Astrocyte of the spinal cord (primary cell): ENCODE results near the gene FOXO1.

Source experiments
- DNase-seq: peaks from one replicate; pipeline ENCODE4 v3.0.0; 2011; ENCODE audit warnings: low read depth, low spot score
- H3K4me3 ChIP-seq: 2 replicates; pipeline ENCODE4 v1.5.1; 2011; ENCODE audit warnings: low read depth, mild to moderate bottlenecking, low read length, moderate library complexity
- CTCF ChIP-seq: IDR thresholded peaks from 2 replicates; pipeline ENCODE4 v1.5.1; 2012; ENCODE audit warnings: low read depth, mild to moderate bottlenecking, low read length, inconsistent platforms
- in situ Hi-C: cut with HindIII; loops from 2 replicates; pipeline ENCODE4 v1.10.0; 2017; ENCODE audit warnings: low sequenced_read_pairs

Gene FOXO1

GRCh38 chr13:40564342-40565001 is 102.0 kb downstream of the FOXO1 start:
- in situ Hi-C loops = no loop called here
- TF ChIP-seq CTCF = peak; percentile 17
- no peak for DNase-seq
- H3K4me3 ChIP-seq = no peak overlapping the region

GRCh38 chr13:40563350-40564125 is 102.9 kb downstream of the FOXO1 start:
- H3K4me3 ChIP-seq = no peak overlapping the region
- in situ Hi-C loops = no loop called here
- no peak for TF ChIP-seq CTCF
- no peak for DNase-seq

DNA sequence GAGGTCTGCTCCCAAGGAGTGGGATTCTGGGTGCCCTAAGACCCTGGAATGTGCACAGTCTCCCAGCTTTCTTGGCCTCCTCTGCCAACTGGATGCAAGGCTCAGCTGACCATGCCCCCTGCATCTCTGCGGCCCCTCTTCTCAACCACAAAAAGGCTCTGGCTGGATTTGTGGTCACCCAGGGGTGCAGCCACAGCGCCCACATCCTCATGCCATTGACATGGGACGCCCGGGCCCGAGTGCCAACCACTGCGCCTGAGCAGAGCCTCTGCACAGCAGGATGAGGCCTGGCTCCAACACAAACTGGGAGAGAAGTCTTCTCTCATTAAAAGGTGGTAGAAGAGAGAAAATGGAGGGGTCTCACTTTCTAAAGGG is 103.5 kb downstream of the FOXO1 start:
- in situ Hi-C loops = no loop called here
- H3K4me3 ChIP-seq = no peak overlapping the region
- no peak for TF ChIP-seq CTCF
- peak; percentile 34 for DNase-seq

DNA sequence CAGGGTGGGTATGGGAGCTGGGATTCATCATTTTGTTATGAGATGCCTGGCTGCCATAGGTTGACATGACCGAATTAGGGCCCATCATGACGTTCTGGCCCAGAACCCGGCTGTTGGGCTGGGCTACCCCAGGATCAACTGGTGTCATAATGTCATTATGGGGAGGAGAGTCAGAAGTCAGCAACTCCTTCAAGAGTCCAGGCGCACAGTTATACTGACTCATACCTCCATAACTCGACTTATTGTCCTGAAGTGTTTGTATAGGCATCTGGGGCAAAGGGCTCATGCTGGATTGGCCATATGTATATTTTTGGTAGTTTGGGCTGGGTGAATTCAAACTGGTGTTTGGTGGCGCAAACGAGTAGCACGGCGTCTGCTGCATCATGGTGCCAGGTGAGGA is 106.5 kb downstream of the FOXO1 start:
- DNase-seq = no peak
- in situ Hi-C loops = no loop called here
- TF ChIP-seq CTCF = no peak
- no peak overlapping the region for H3K4me3 ChIP-seq

- TF ChIP-seq CTCF = no peak
These were observed 107.8 kb downstream of the FOXO1 start for GRCh38 chr13:40558656-40559055.

GRCh38 chr13:40556453-40556852 is 110.0 kb downstream of the FOXO1 start:
- in situ Hi-C loops = no loop called here
- H3K4me3 ChIP-seq = no peak overlapping the region
- no peak for TF ChIP-seq CTCF
- no peak for DNase-seq

More at GRCh38 chr13:40558656-40559055, 107.8 kb downstream of the FOXO1 start:
- in situ Hi-C loops = no loop called here
- DNase-seq = no peak
- H3K4me3 ChIP-seq = no peak overlapping the region
